K562 (cell line): Measurements from ENCODE around the gene XPNPEP1. TPM values are rescaled to one million over a fixed set of nuclear protein-coding genes. Genes with fewer than 3 reads are reported as not detected.

Experiments used
- CSDE1 ChIP-seq, 2 experiments: fragments of 450-650 bp; IDR thresholded peaks; 2 replicates each; pipeline ENCODE4 v1.6.1; 2016; ENCODE audit warnings: mild to moderate bottlenecking in 1 of 2
- ZNF79 ChIP-seq: fragments of 250-450 bp; sonication (Bioruptor Pico); IDR thresholded peaks from 2 replicates; pipeline ENCODE4 v1.4.0; 2020; ENCODE audit warnings: low read depth, mild to moderate bottlenecking, moderate library complexity
- polyA plus RNA-seq, 8 experiments: library from polyadenylated mRNA; depleted of rRNA in 4 of 8; stranded (reverse) in 5 of 8; unstranded in 3 of 8; fragments of >200 nt; fragmentation: Nextera tagmentation in 2 of 8; fragmentation: Illumina TruSeq in 1 of 8; extraction: Ambion mirVana in 2 of 8; extraction: Trizol in 1 of 8; gene quantifications; 2 replicates each; pipeline versions ENCODE4 v1.2.1 to v1.2.3, GENCODE V29; 2011 to 2014; ENCODE audit warnings: inconsistent platforms in 1 of 8, missing spikeins in 1 of 8
- total RNA-seq, 7 experiments: library from RNA; depleted of rRNA in 6 of 7; stranded (reverse); fragments of >200 nt in 6 of 7; fragmentation: Illumina TruSeq in 2 of 7; extraction: Trizol in 2 of 7; gene quantifications; 2 replicates each; pipeline versions ENCODE4 v1.2.1 to v1.2.3, GENCODE V29; 2011 to 2021; ENCODE audit warnings: low replicate concordance in 1 of 7
- TF ChIP-seq, protein P1 (sequence below): sonication (generic); formaldehyde crosslinking; IDR thresholded peaks from 2 replicates; pipeline ENCODE4 v1.8.1; 2023; ENCODE audit warnings: mild to moderate bottlenecking, missing genetic modification reagents
- TF ChIP-seq, protein P2 (sequence below): sonication (generic); formaldehyde crosslinking; IDR thresholded peaks from 2 replicates; pipeline ENCODE4 v1.8.0; 2023; ENCODE audit warnings: missing genetic modification reagents, mild to moderate bottlenecking, borderline replicate concordance

The XPNPEP1 gene
- total and polyA plus RNA-seq, 9 of the 15 experiments (the other 6 are each of a cell fraction or from before 2014, with no cell fraction given): 24.2 to 93.5 (median 40.1) TPM

DNA sequence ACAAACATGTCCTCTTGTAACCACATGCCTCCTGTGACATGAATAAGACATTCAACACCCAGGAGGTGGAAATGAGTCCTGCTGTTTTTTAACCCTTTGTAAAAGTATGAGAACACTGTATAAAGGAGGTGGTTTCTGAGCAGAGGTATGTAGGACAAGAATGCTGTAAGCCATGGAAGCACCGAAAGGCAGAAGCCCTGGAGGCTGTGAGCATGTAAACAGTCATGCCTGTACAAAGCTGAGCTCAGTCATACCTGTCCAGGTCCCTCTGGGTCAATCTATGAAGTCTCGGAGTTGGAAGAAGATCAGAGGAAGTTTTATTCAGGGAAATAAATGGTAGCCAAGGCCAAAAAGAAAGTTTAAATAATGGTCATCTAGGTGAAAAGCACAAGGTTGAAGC lies 34.7 kb upstream of the XPNPEP1 start (continued):
- TF ChIP-seq ZNF79 (CRISPR knock-in tag) (no peak), CSDE1 (IDR thresholded peaks at IDR 0.05) (no peak)
- TF ChIP-seq, protein P1, sequence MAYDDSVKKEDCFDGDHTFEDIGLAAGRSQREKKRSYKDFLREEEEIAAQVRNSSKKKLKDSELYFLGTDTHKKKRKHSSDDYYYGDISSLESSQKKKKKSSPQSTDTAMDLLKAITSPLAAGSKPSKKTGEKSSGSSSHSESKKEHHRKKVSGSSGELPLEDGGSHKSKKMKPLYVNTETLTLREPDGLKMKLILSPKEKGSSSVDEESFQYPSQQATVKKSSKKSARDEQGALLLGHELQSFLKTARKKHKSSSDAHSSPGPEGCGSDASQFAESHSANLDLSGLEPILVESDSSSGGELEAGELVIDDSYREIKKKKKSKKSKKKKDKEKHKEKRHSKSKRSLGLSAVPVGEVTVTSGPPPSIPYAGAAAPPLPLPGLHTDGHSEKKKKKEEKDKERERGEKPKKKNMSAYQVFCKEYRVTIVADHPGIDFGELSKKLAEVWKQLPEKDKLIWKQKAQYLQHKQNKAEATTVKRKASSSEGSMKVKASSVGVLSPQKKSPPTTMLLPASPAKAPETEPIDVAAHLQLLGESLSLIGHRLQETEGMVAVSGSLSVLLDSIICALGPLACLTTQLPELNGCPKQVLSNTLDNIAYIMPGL (CRISPR knock-in tag): no peak
- TF ChIP-seq, protein P2, sequence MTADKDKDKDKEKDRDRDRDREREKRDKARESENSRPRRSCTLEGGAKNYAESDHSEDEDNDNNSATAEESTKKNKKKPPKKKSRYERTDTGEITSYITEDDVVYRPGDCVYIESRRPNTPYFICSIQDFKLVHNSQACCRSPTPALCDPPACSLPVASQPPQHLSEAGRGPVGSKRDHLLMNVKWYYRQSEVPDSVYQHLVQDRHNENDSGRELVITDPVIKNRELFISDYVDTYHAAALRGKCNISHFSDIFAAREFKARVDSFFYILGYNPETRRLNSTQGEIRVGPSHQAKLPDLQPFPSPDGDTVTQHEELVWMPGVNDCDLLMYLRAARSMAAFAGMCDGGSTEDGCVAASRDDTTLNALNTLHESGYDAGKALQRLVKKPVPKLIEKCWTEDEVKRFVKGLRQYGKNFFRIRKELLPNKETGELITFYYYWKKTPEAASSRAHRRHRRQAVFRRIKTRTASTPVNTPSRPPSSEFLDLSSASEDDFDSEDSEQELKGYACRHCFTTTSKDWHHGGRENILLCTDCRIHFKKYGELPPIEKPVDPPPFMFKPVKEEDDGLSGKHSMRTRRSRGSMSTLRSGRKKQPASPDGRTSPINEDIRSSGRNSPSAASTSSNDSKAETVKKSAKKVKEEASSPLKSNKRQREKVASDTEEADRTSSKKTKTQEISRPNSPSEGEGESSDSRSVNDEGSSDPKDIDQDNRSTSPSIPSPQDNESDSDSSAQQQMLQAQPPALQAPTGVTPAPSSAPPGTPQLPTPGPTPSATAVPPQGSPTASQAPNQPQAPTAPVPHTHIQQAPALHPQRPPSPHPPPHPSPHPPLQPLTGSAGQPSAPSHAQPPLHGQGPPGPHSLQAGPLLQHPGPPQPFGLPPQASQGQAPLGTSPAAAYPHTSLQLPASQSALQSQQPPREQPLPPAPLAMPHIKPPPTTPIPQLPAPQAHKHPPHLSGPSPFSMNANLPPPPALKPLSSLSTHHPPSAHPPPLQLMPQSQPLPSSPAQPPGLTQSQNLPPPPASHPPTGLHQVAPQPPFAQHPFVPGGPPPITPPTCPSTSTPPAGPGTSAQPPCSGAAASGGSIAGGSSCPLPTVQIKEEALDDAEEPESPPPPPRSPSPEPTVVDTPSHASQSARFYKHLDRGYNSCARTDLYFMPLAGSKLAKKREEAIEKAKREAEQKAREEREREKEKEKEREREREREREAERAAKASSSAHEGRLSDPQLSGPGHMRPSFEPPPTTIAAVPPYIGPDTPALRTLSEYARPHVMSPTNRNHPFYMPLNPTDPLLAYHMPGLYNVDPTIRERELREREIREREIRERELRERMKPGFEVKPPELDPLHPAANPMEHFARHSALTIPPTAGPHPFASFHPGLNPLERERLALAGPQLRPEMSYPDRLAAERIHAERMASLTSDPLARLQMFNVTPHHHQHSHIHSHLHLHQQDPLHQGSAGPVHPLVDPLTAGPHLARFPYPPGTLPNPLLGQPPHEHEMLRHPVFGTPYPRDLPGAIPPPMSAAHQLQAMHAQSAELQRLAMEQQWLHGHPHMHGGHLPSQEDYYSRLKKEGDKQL (CRISPR knock-in tag): no peak
- TF ChIP-seq, all 486 proteins: peak for 0
